ENCODE results near the gene RNF213. TPM values are rescaled to one million over a fixed set of nuclear protein-coding genes. Genes with fewer than 3 reads are reported as not detected.

RNF213 gene
- total and polyA plus RNA-seq, 4 donors: 18.2 to 104 (median 33.5) TPM

GRCh38 chr17:80352991-80353665 is 92.5 kb downstream of the RNF213 start:
- DNase-seq (ENCODE audit: low spot score): no peak
- WGBS: 97% methylated on average over 28 of the region's 28 CpGs
- no peak overlapping the region for H3K9ac ChIP-seq (ENCODE audit: low read depth in 1 of 2, low read length in 2 of 2)
- no peaks in the 10 kb centered on the region for H3K9me3 ChIP-seq (ENCODE audit: control insufficient read depth in 4 of 4, low read length in 3 of 4)
- no peak overlapping the region for H3K27ac ChIP-seq (ENCODE audit: low read depth in 1 of 2, low read length in 2 of 2)
- H3K36me3 ChIP-seq (ENCODE audit: control insufficient read depth in 4 of 4, insufficient read depth in 3 of 4, low read depth in 1 of 4, low read length in 3 of 4): peaks cover 28 to 82% (median 66%) of the 10 kb centered on the region in 4 donors
- H3K27me3 ChIP-seq (ENCODE audit: control insufficient read depth in 4 of 4, insufficient read depth in 4 of 4, low read length in 3 of 4): no peaks in the 10 kb centered on the region
- TF ChIP-seq ATF3 (IDR thresholded peaks at IDR 0.05) (no peak), FOXA2 (IDR thresholded peaks at IDR 0.05) (no peak), EGR1 (IDR thresholded peaks at IDR 0.05; ENCODE audit: low read depth in 2 of 2) (no peak), REST (IDR thresholded peaks at IDR 0.05) (no peak), RAD21 (IDR thresholded peaks at IDR 0.05) (no peak), CTCF (IDR thresholded peaks at IDR 0.05; ENCODE audit: low read depth, low read length, missing input control) (no peak), ZBTB33 (IDR thresholded peaks at IDR 0.05) (no peak), GABPA (IDR thresholded peaks at IDR 0.05 in 1 of 2, conservative IDR thresholded peaks at IDR 0.05 in 1 of 2) (no peak), FOXA1 (IDR thresholded peaks at IDR 0.05) (no peak), HNF4G (IDR thresholded peaks at IDR 0.05) (no peak), MAX (IDR thresholded peaks at IDR 0.05) (no peak), RXRA (IDR thresholded peaks at IDR 0.05) (no peak), JUND (IDR thresholded peaks at IDR 0.05) (no peak), NR2F2 (IDR thresholded peaks at IDR 0.05) (no peak), SP1 (IDR thresholded peaks at IDR 0.05) (no peak)
- no peaks in the 10 kb centered on the region for H3K4me1 ChIP-seq (ENCODE audit: control insufficient read depth in 4 of 4, insufficient read depth in 4 of 4, low read length in 3 of 4)
- no peak overlapping the region for H3K4me3 ChIP-seq (ENCODE audit: low read depth in 1 of 3, low read length in 3 of 3)

Measured in liver (tissue), 9 donors.